Sigmoid colon (tissue), 4 donors: ENCODE results near the gene PSAT1.

Source experiments
- CTCF ChIP-seq, 4 experiments: fragments of 450-650 bp in 3 of 4; fragments of 200-600 bp in 1 of 4; IDR thresholded peaks; one replicate each; pipeline ENCODE4 v1.5.1; 2016 to 2019; ENCODE audit warnings: antibody characterized with exemption in 4 of 4, mild to moderate bottlenecking in 3 of 4, moderate library complexity in 2 of 4
- EP300 ChIP-seq, 4 donors: sonication (generic); formaldehyde crosslinking; IDR thresholded peaks; one replicate each; pipeline ENCODE4 v1.6.1; 2017; ENCODE audit warnings: antibody characterized with exemption in 4 of 4
- POLR2A ChIP-seq, 2 donors: fragments of 450-650 bp; IDR thresholded peaks; one replicate each; pipeline ENCODE4 v1.6.1; 2016; ENCODE audit warnings: antibody characterized with exemption in 2 of 2, mild to moderate bottlenecking in 2 of 2, moderate library complexity in 2 of 2
- POLR2AphosphoS5 ChIP-seq, 4 donors: sonication (generic); formaldehyde crosslinking; IDR thresholded peaks; one replicate each; pipeline ENCODE4 v1.6.1; 2017; ENCODE audit warnings: antibody characterized with exemption in 4 of 4

DNA sequence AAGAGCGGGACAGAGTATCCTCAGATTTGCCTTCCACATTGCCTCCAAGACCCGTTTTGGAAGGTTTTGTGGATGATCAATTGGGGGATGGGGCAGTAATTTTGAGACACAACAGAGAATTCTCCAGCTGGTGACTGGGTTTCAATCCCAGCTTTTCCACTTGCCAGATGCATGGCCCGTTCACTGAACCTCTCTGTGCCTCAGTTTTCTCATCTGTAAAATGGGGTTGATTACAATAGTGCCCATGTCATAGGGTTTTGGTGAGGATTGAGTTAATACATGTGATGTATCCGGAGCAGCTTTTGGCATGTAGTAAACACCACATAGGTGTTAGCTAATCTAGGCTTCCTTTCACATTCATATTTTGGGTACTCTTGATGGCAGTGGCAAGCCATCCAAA, 59.7 kb downstream of the PSAT1 start:
- no peak for TF ChIP-seq CTCF (IDR thresholded peaks at IDR 0.05)
- TF ChIP-seq EP300 (IDR thresholded peaks at IDR 0.05) = no peak
- no peak for TF ChIP-seq POLR2A (IDR thresholded peaks at IDR 0.05)
- TF ChIP-seq POLR2AphosphoS5 (IDR thresholded peaks at IDR 0.05) = no peak
